Fibroblast of skin of right biceps (primary cell): Measurements from ENCODE around the gene KRTAP4-8.
A peak's percentile ranks its signal among the peaks of the same experiment; 100 is the strongest.
"Not testable (repeated sequence)": the region's sequence is repeated elsewhere in the genome, so short reads cannot be mapped to it uniquely, and the experiment has no call there.

Experiments
- DNase-seq: peaks from one replicate; pipeline ENCODE4 v3.0.0-alpha.2; 2013

Gene KRTAP4-8

DNA sequence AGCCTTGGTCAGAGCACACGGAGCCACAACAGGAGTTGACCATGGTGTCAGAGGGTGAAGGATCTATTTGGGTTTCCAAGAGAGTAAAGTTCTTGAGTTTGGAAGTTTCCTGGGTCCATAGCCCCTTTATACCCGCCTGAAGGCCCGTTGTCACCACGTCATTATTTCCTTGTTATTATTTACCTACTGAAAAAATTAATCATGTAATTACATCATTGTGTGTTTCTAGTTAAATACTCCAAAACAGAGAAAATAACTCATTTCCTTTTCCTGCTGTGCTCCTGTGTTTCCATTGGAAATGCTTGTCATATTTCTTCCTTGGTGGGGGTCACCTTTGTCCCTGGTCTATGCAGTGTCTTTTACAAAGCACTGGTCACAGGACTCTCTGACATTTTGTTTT, at the start of gene KRTAP4-8:
Gene KRTAP4-8, minus strand, starts transcription at position 101 of the 400 bp plus-strand sequence. Its CDS starts 58 bp downstream, at position 43.
- DNase-seq, result no peak

DNA sequence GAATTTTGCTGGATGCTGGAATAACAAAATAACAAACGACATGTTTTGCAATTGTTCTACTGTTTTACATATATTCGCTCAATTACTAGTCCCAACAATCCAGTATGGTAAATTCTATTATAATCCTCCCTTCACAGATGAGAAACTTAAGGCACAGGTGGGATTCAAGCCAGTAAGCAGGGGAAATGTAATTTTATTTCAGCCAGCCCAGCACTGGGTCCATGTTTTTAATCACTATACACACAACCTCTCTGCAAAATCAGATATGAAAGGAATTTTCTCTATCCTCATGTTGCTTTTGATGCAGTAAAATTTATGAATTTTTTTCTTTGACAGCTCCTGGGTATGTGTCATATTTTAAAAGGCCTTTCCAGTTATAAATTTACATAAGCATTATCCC, 47.3 kb upstream of the KRTAP4-8 start:
- no peak for DNase-seq

DNA sequence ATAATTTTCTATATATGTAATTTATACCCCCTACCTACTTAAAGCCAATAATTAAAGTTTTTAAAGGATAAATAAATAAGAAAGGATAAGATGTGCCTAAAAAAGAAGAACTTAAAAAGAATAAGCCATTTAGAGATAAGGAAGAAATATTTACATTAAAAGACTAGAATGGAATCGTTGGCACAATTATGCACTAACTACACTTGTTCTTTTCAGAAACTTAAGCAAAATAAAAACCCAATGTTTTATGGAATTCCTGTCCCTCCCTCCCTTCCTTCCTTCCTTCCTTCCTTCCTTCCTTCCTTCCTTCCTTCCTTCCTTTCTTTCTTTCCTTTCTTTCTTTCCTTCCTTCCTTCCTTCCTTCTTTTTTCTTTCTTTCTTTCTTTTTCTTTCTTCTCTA, 46.9 kb upstream of the KRTAP4-8 start:
- no peak for DNase-seq

DNA sequence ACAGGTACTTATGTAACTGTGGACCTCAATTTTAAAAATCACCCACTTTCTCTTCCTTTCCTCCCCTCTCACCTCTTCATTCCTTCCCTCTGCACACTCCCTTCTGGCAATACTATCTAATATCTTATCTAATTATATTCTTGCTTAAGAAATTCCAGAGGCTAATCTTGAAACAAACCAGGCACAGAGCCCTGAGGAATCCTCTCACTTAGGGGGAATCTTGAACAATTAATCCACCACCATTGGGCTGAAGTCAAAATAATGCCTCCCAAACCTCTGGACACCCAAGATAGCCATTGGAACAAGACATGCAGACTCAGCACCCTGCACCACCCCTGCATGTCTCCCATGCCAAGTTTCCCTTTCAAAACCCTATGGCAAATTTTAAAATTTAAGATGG, 43.4 kb upstream of the KRTAP4-8 start:
- DNase-seq, result no peak

DNA sequence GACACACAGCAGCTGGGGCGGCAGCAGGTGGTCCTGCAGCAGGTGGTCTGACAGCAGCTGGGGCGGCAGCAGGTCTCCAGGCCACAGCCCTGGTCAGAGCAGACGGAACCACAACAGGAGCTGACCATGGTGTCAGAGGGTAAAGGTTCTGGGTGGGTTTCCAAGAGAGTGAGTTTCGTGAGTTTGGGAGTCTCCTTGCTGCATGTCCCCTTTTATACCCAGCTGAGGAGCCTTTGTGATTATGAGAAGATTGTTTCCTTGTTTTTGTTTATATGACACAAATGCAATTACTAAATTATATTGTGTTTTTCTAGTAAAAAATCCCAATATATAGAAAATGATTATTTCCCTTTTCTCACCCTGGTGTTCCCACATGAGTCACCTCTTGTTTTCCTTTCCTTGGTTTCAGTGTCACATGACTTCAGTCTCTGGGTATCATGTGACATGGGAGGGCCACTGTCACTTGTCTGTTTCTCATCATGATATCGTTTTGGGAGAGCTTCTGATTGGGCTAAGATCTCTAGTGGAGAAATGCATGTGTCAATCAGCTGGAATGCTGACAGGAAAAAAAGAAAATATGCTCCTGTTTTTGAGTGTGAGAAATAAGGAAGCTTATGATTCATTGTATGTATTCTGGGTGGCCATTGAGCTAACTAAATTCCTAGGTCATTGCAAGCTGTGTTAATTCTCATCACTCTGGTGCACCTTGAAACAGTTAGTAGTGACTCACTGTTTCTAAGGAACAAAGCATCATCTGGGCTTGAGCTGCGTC, 42.6 kb upstream of the KRTAP4-8 start, which contains the start of gene KRTAP4-6:
Gene KRTAP4-6, minus strand, starts transcription at position 185 of the 772 bp plus-strand sequence. Its CDS starts 57 bp downstream, at position 128.
- DNase-seq, result peak; percentile 97

DNA sequence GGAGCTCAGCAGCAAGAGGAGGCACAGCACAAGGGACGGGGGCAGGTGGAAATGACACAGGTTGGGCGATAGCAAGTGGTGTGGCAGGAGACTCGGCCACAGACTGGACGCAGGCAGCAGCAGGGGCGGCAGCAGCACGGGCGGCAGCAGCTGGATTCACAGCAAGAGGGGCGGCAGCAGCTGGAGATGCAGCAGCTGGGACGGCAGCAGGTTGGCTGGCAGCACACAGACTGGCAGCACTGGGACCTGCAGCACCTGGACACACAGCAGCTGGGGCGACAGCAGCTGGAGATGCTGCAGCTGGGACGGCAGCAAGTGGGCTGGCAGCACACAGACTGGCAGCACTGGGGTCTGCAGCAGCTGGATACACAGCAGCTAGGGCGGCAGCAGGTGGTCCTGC, 41.9 kb upstream of the KRTAP4-8 start:
- not testable (repeated sequence) for DNase-seq

DNA sequence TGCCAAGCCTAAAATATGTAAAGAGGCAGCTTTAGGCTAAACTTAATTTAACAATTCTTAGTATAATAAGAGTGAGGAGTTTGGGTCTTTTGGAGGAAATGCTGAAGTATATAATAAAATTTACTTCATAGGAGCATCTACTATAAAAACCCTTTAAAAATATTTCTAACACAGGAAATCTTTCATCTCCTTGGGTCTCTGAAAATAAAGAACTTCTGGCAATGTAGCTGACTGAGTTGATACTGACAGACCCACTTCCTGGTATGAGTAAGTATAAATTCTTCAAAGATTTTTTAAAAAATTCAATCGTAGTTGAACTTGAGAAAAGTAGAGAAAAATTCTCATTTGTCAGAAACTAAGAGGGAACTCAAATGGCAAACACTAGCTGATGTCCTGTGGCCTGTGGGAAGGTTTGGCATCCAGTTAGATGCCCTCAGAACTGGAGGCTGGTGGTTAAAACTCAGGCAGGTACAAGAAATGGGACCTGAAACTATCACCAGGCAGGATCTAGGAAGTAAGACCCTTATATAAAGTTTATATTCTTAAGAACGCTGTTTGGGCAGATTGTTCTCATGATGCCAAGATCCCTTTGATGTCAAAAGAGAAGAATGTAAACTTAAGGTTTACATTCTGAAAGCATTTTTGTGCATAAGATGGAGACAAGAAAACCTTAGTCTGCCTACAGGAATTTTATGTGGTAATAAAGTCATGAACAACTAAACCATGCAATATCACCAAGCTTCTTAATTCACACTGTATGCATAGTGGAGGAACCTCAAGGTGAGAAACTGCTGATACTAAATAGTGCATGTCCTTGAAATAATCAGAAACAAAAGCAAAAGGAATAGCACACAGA, 36.2 kb upstream of the KRTAP4-8 start:
- DNase-seq, result peak; percentile 39

DNA sequence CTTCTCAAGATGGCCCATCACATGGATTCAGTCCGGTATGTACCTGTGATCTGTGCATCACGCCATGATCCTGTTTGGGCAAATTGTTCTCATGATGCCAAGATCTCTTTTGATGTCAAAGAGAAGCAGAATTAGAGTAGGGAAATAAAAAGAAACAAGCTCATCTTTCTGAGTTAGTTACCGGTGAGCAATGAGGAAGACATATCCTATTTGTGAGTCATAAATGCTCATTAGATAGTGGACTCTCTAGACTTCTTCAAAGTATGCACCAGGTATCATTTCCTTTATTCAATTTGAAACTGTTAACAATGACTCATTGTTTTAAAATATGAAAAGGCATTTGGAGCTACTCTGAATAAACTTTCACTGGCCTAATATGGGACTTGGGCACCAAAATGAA, 34.0 kb upstream of the KRTAP4-8 start:
- peak; percentile 67 for DNase-seq

DNA sequence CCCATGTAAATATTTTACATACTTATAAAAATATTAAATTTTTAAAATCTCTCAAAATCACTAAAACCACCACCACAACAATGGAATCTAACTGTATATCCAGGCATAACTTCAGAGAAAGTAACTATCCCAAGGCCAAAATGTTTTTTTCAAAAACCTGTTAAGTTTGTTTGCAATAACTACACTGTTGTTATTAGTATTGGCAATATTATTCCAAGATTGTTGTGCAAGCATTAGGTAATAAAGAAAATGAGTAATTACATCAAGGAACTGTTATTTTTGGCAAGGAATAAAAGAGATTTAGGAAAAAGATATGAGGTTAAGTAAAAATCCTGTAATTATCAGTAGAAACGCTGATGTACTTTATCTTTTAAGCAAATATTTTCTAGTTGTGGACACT, 29.4 kb upstream of the KRTAP4-8 start:
- no peak for DNase-seq

DNA sequence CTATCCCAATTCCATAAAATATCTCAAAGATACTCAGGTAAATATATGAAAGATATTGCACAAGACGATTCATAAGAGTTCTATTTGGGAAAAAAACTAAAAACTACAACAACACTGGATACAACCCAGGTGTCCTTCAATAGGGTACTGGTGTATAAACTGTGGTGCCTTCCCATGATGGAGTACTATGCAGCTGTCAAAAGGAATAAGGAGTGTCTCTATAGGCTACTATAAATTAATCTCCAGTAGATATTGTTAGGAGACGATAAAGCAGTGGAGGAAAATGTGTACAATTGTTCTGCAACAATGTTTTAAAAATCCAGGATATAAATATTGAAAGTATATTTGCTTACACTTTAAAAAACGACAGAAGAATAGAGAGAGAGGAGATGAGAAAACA, 28.5 kb upstream of the KRTAP4-8 start:
- no peak for DNase-seq

DNA sequence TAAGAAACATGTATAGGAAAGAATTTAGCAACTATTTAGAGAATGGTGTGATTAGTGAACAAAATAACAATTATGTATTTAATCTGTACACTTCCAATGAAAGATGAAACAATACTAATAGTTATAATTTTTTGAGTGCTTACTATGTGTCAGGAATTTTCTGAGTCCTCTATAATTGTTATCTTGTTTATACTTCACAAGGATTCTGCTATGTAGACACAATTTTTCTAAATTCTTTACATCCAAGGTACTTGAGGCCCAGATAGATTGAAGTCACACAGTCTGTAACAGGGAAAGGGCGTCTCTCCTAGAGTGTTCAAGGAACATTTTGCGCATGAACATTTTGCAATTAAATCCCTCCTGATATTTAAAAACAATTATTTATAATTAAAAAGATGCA, 27.1 kb upstream of the KRTAP4-8 start:
- DNase-seq, result no peak

DNA sequence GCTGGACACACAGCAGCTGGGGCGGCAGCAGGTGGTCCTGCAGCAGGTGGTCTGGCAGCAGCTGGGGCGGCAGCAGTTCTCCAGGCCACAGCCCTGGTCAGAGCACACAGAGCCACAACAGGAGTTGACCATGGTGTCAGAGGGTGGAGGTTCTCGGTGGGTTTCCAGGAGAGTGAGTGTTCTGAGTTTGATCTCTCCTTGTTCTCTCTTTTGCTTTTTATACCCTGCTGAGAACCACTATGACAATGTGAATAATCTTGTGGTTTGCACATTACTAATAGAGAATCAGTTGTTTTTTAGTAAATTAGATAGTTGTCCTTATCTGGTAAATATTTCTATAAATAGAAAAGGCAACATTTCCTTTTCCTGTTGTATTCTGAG, 26.0 kb upstream of the KRTAP4-8 start, which contains the start of gene KRTAP4-12:
Gene KRTAP4-12, minus strand, starts transcription at position 192 of the 381 bp plus-strand sequence. Its CDS starts 60 bp downstream, at position 132.
- not testable (repeated sequence) for DNase-seq

DNA sequence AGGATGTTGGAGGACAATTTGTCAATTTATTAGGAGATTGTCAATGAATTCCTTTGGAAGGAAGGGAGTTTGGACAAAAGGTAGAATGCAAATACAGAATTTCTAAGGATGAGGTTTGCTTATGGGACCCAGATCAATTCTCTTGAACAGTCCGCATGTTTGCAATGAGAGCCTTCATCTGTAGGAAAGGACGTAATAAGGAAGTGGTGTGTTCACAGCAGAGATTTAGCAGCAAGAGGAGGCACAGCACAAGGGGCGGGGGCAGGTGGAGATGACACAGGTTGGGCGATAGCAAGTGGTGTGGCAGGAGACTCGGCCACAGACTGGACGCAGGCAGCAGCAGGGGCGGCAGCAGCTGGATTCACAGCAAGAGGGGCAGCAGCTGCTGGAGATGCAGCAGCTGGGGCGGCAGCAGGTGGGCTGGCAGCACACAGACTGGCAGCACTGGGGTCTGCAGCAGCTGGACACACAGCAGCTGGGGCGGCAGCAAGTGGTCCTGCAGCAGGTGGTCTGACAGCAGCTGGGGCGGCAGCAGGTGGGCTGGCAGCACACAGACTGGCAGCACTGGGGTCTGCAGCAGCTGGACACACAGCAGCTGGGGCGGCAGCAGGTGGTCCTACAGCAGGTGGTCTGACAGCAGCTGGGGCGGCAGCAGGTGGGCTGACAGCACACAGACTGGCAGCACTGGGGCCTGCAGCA, 25.5 kb upstream of the KRTAP4-8 start:
- not testable (repeated sequence) for DNase-seq

DNA sequence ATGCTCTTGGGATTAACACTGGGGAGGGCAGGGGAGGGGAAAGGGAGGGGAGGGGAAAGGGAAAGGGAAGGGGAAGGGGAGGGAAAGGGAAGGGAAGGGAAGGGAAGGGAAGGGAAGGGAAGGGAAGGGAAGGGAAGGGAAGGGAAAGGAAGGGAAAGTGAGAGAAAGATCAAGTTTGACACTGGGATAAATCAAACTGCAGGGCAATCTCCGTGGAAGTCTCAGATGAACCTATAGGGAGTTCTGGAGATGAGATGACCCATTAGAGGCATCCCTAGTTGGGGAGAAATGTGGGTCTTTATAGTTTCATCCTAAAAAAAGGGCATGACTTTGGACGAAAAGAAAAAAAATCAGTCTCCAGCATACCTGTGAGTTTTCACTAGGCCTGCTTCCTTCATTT, 23.8 kb upstream of the KRTAP4-8 start:
- DNase-seq, result no peak

DNA sequence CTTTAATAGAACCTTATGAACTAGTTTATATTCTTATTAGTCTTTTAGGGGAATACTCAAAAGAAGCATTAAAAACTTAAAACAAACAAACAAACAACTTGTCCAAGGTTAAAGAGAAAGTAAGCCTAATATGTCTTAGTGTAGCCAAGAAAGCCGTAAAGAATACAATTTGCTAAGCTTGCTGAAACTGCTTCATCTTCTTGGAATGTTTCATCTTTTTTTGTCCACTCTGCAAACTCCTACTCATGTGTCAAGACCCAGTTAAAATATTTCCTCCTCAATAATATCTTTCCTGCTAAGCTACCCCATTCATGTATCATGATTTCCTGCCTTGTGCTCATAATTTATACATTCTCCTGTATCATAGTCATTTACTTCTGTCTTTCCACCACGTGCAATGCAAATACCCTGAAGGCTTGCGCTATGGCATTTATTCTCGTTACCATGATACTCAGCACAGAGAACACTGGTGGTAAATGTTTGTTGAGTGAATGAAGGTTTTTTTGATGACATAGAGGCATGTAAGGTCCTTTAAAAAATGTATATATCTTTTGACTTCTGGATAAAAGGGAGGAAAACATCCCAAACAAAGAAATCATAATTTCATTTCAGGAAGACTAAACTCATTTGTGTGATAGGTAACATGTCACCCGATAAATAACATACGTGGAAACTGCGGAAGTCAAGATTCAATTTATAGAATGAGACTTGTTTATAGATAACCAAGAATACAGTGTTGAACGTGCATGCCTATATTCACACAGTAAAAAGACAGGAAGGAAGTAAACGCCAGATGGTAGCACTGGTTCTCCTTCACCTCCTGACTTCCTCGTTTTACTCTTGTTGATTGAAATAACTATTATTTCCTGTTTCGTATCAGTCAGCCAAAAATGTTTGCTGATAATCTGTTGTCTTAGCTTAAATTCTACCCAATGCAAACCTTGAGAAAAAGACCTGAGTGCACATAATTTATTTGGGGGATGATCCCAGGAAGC, 22.1 kb upstream of the KRTAP4-8 start:
- peak; percentile 63 for DNase-seq

DNA sequence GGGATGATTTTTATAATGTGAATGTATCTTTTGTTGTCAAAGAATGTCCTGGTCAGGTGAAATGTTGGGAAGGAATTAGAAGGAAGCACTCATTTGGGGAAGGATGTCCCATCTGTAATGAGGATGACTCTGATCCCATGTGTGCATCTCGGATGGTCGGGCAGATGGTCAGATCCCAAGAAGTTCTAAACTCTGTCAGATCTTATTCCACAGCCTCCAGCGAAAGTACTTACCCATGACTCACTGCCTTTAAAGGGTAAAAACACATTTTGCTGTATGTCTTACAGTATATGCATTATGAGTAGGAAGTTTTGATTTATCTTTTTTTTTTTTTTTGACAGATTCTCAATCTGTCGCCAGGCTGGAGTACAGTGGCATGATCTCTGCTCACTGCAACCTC, 20.8 kb upstream of the KRTAP4-8 start:
- DNase-seq, result peak; percentile 49

DNA sequence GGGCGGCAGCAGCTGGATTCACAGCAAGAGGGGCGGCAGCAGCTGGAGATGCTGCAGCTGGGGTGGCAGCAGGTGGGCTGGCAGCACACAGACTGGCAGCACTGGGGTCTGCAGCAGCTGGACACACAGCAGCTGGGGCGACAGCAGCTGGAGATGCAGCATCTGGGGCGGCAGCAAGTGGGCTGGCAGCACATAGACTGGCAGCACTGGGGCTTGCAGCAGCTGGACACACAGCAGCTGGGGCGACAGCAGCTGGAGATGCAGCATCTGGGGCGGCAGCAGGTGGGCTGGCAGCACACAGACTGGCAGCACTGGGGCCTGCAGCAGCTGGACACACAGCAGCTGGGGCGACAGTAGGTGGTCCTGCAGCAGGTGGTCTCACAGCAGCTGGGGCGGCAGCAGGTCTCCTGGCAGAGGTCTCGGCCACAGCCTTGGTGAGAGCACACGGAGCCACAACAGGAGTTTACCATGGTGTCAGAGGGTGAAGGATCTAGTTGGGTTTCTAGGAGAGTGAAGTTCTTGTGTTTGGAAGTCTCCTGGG, 20.0 kb upstream of the KRTAP4-8 start, which contains the start of gene KRTAP4-11:
Gene KRTAP4-11, minus strand, starts transcription at position 528 of the 541 bp plus-strand sequence. Its CDS starts 58 bp downstream, at position 470.
- DNase-seq, result not testable (repeated sequence)

DNA sequence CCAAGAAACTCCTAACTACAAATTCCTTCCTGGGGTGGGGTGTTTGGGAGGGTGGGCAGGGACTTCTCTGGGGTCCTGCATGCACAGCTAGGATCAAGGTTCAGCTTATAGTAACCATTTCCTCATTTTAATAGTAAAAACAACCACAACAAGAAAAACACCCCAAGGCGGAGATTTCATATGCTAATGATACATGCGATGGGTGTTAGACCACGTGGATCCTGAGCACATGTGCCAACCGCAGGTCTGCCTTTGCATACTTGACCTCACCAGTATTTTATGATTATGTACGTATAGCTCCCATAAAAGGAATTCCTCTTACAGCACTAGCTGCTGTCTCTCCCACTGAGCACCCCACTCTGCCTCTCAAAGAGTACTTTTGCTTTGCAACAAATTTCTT, 18.4 kb upstream of the KRTAP4-8 start:
- DNase-seq, result peak; percentile 49

DNA sequence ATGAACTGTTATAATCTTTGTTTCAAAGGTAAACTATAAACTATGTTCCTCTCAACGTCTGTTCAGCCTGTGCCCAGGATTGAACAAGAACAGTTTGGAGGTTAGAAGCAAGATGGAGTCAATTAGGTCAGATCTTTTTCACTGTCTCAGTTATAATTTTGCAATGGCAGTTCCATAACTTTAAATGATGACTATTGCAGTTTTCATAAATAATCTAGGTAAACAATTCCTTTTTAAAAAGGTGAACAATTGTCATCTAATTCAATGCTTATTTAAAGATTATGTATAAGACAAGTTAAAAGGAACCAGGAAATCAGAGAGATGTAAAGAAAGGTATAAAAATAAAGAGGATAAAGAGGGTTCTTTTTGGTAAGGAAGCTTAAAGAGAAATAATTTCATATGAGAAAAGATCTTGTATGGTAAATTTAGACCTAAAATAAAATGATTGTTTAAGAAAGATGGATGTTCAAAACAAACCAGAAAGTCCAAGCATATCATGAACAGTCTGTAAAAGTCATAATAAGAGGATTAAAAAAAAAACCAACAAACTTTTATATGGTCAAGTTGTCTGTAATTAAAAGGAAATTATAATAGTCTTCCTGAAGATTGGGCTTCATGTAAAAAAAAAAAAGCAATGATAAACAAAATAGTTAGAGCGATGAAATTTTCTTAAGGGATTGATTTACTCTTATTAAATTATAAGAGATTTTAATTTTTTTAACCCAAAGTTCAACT, 13.4 kb upstream of the KRTAP4-8 start:
- no peak for DNase-seq

DNA sequence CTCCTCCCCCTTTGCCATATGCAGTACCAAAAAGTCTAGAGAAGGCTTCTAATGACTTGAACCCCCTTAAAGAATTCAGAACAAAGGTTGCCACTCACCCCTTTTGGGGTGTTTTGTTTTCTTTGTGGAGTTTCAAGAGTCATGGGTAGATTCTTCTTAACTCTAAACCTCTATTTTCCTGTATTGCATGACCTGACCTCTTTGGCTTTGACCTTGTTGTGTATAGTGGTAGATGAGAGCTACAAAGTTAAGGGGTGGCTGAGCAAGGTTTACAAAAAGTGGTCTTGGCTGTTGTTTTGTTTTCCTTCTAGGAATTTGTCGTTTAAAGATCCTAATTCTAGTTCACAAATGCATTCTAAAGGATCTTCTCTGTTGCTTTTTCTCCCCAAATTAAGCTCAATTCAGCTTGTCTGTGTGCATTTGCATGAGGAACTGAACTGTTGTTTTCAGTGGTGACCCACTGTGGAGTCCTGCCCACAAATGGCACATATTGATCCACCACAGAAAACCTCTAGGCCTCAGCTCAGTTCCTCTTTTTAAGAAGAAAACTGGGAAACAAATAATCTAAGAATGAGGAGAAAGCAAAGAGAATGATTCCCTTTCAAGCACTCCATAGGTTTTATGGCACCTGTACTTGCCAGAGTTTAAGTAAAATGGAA, 10.9 kb upstream of the KRTAP4-8 start:
- DNase-seq, result not testable (repeated sequence)
